Measurements from ENCODE around the gene NDUFAF3. TPM values are rescaled to one million over a fixed set of nuclear protein-coding genes. Genes with fewer than 3 reads are reported as not detected.

The NDUFAF3 gene
- polyA plus RNA-seq, 1 of the 3 experiments (the other 2 are of a cell fraction), result 104 TPM

- TF ChIP-seq JUND (IDR thresholded peaks at IDR 0.05), result no peak
Observed at GRCh38 chr3:49025793-49026520, 4.0 kb downstream of the NDUFAF3 start (continued).

GRCh38 chr3:49026536-49026935 lies 4.6 kb downstream of the NDUFAF3 start:
- WGBS (ENCODE audit: low lambda C conversion rate), result 100% methylated on average over 3 of the region's 3 CpGs
- Histone ChIP-seq H3K9me2 (no peaks in the 10 kb centered on the region), H2AFZ (ENCODE audit: low read depth) (no peak overlapping the region), H3K27me3 (ENCODE audit: insufficient read depth) (no peaks in the 10 kb centered on the region), H3K4me2 (no peak overlapping the region), H3K4me3 (ENCODE audit: low read depth in 2 of 2, low read length in 1 of 2) (no peak overlapping the region), H4K20me1 (ENCODE audit: insufficient read depth) (no peaks in the 10 kb centered on the region), H3K27ac (ENCODE audit: low read depth in 2 of 2, low read length in 1 of 2) (no peak overlapping the region), H3K9ac (no peak overlapping the region), H3K36me3 (replicated peaks in 1 of 2; ENCODE audit: control insufficient read depth in 1 of 2, insufficient read depth in 2 of 2, low read length in 1 of 2) (peaks cover 55 to 64% of the 10 kb centered on the region in 2 experiments), H3K79me2 (ENCODE audit: insufficient read depth) (peaks cover 69% of the 10 kb centered on the region), H3F3A (replicated peaks; ENCODE audit: insufficient read depth) (peaks cover 49% of the 10 kb centered on the region), H3K9me3 (no peaks in the 10 kb centered on the region), H3K4me1 (ENCODE audit: control insufficient read depth in 1 of 2, insufficient read depth in 2 of 2, low read depth in 1 of 2, low read length in 1 of 2) (peaks cover 10 to 41% of the 10 kb centered on the region in 2 experiments; a peak in 3 of 4 replicates)
- ChIA-PET POLR2A (interaction anchor here (1.3 to 1.9 kb wide), 4 partner anchors 8 to 67 kb away, joined by 3 to 9 read pairs (median 4); partner anchors contain the start of genes DALRD3, QRICH1 and WDR6), CTCF (interaction anchor here (0.8 to 3.6 kb wide), 3 partner anchors 13 to 422 kb away, joined by 3 to 14 read pairs (median 7); partner anchors contain the start of gene WDR6)
- TF ChIP-seq TAF1 (IDR thresholded peaks at IDR 0.05; ENCODE audit: borderline replicate concordance, low read depth, low read length), result no peak
- TF ChIP-seq JUND (IDR thresholded peaks at IDR 0.05), result no peak
- TF ChIP-seq MXI1 (IDR thresholded peaks at IDR 0.05; ENCODE audit: low read depth, low read length), result no peak
- TF ChIP-seq GATA2 (CRISPR knock-in tag; IDR thresholded peaks at IDR 0.05), result no peak
- TF ChIP-seq RAD21 (IDR thresholded peaks at IDR 0.05; ENCODE audit: low read length), result no peak
- no peak for TF ChIP-seq ZBTB33 (IDR thresholded peaks at IDR 0.05; ENCODE audit: borderline replicate concordance, low read depth)
- TF ChIP-seq, protein P1, sequence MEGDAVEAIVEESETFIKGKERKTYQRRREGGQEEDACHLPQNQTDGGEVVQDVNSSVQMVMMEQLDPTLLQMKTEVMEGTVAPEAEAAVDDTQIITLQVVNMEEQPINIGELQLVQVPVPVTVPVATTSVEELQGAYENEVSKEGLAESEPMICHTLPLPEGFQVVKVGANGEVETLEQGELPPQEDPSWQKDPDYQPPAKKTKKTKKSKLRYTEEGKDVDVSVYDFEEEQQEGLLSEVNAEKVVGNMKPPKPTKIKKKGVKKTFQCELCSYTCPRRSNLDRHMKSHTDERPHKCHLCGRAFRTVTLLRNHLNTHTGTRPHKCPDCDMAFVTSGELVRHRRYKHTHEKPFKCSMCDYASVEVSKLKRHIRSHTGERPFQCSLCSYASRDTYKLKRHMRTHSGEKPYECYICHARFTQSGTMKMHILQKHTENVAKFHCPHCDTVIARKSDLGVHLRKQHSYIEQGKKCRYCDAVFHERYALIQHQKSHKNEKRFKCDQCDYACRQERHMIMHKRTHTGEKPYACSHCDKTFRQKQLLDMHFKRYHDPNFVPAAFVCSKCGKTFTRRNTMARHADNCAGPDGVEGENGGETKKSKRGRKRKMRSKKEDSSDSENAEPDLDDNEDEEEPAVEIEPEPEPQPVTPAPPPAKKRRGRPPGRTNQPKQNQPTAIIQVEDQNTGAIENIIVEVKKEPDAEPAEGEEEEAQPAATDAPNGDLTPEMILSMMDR (IDR thresholded peaks at IDR 0.05), result no peak
- no peak for TF ChIP-seq EZH2phosphoT487 (IDR thresholded peaks at IDR 0.05; ENCODE audit: borderline replicate concordance, low read depth)
- TF ChIP-seq IRF3 (IDR thresholded peaks at IDR 0.05; ENCODE audit: low read depth, low read length), result no peak
- TF ChIP-seq GABPA (IDR thresholded peaks at IDR 0.05; ENCODE audit: low read depth), result no peak
- no peak for TF ChIP-seq SMC3 (IDR thresholded peaks at IDR 0.05; ENCODE audit: low read depth, low read length)
- TF ChIP-seq FOSL2 (IDR thresholded peaks at IDR 0.05; ENCODE audit: borderline replicate concordance, low read depth), result no peak
- TF ChIP-seq NFIC (IDR thresholded peaks at IDR 0.05; ENCODE audit: borderline replicate concordance), result no peak
- TF ChIP-seq RFX5 (IDR thresholded peaks at IDR 0.05; ENCODE audit: low read length), result no peak
- TF ChIP-seq FOXM1 (IDR thresholded peaks at IDR 0.05; ENCODE audit: low read depth), result no peak
- TF ChIP-seq EP300 (IDR thresholded peaks at IDR 0.05; ENCODE audit: borderline replicate concordance in 1 of 2, low read depth in 1 of 2, low read length in 1 of 2), result no peak
- no peak for TF ChIP-seq FOXJ3 (CRISPR knock-in tag; IDR thresholded peaks at IDR 0.05)
- TF ChIP-seq YY1 (IDR thresholded peaks at IDR 0.05; ENCODE audit: low read depth), result no peak
- no peak for TF ChIP-seq POLR2AphosphoS5 (IDR thresholded peaks at IDR 0.05; ENCODE audit: low read depth, low read length)
- DNase-seq, result no peak

Data from SK-N-SH (cell line).